Fibroblast of mammary gland (primary cell): ENCODE results near the gene FGF19.

Experiments
- DNase-seq: peaks from one replicate; pipeline ENCODE4 v3.0.0-alpha.2; 2010; ENCODE audit warnings: low read depth
- H3K4me3 ChIP-seq: 2 replicates; pipeline ENCODE4 v1.5.1; 2011; ENCODE audit warnings: low read depth, mild to moderate bottlenecking, low read length, moderate library complexity; ENCODE audit not compliant: control insufficient read depth
- CTCF ChIP-seq: conservative IDR thresholded peaks from 2 replicates; pipeline ENCODE4 v1.5.1; 2011; ENCODE audit warnings: low read depth, low read length, inconsistent platforms; ENCODE audit not compliant: control insufficient read depth, insufficient read depth

FGF19 gene

GRCh38 chr11:69703768-69704507, at the start of gene FGF19:
TSS of gene FGF19 (minus strand) at chr11:69704022. CDS start at chr11:69703876, 146 bp downstream.
- no peak for DNase-seq
- no peak within 1 kb of the TSS for H3K4me3 ChIP-seq
- TF ChIP-seq CTCF, result no peak

GRCh38 chr11:69752890-69753289, 49.1 kb upstream of the FGF19 start:
- H3K4me3 ChIP-seq, result no peak overlapping the region
- no peak for TF ChIP-seq CTCF
- no peak for DNase-seq

GRCh38 chr11:69750875-69751597, 47.2 kb upstream of the FGF19 start:
- no peak overlapping the region for H3K4me3 ChIP-seq
- no peak for DNase-seq
- no peak for TF ChIP-seq CTCF

- H3K4me3 ChIP-seq, result no peak overlapping the region
- DNase-seq, result no peak
- TF ChIP-seq CTCF, result no peak
Measured at GRCh38 chr11:69750108-69750850, 46.5 kb upstream of the FGF19 start.

GRCh38 chr11:69748637-69749036, 44.8 kb upstream of the FGF19 start:
- DNase-seq, result no peak
- no peak for TF ChIP-seq CTCF
- no peak overlapping the region for H3K4me3 ChIP-seq

- H3K4me3 ChIP-seq, result no peak overlapping the region
- no peak for DNase-seq
- no peak for TF ChIP-seq CTCF
Measured at GRCh38 chr11:69746752-69747742, 43.2 kb upstream of the FGF19 start.
